Body of pancreas (tissue), 4 donors: ENCODE measurements around the gene IER2.
"Not testable (repeated sequence)": the region's sequence is repeated elsewhere in the genome, so short reads cannot be mapped to it uniquely, and the experiment has no call there.

Experiments
- CTCF ChIP-seq, 7 experiments: fragments of 450-650 bp in 4 of 7; fragments of 200-600 bp in 3 of 7; sonication (generic) in 3 of 7; IDR thresholded peaks; one replicate each; pipeline ENCODE4 v1.5.1; 2016 to 2019; ENCODE audit warnings: antibody characterized with exemption in 7 of 7
- POLR2A ChIP-seq, 3 donors: fragments of 450-650 bp; IDR thresholded peaks; one replicate each; pipeline ENCODE4 v1.6.1; 2016; ENCODE audit warnings: antibody characterized with exemption in 3 of 3, mild to moderate bottlenecking in 2 of 3

GRCh38 chr19:13166151-13166550 lies 15.9 kb downstream of the IER2 start:
- TF ChIP-seq POLR2A, CTCF (IDR thresholded peaks at IDR 0.05): not testable (repeated sequence)
